Prostate gland (tissue), 2 donors: Measurements from ENCODE around the gene CIDEB. TPM values are rescaled to one million over a fixed set of nuclear protein-coding genes. Genes with fewer than 3 reads are reported as not detected.

Experiments used
- DNase-seq: peaks from one replicate; pipeline ENCODE4 v3.0.0-alpha.2; 2019; ENCODE audit warnings: low spot score
- H3K27ac ChIP-seq, 2 donors: fragments of 200-600 bp; sonication (generic); 2 replicates each; pipeline ENCODE4 v1.5.1; 2017 to 2019
- H3K27me3 ChIP-seq: fragments of 200-600 bp; sonication (generic); replicated peaks from 2 replicates; pipeline ENCODE4 v1.5.1; 2019; ENCODE audit not compliant: insufficient read depth
- H3K36me3 ChIP-seq, 2 donors: fragments of 200-600 bp; sonication (generic); 1 replicate in 1 of 2; 2 replicates in 1 of 2; pipeline versions ENCODE4 v1.5.1 to v1.8.1; 2017 to 2019
- H3K4me1 ChIP-seq: fragments of 200-600 bp; sonication (generic); replicated peaks from 2 replicates; pipeline ENCODE4 v1.5.1; 2019
- H3K4me3 ChIP-seq, 2 donors: fragments of 200-600 bp; sonication (generic); 2 replicates each; pipeline ENCODE4 v1.5.1; 2017 to 2019
- H3K9me3 ChIP-seq: fragments of 200-600 bp; sonication (generic); 2 replicates; pipeline ENCODE4 v1.5.1; 2017
- CTCF ChIP-seq, 4 experiments: fragments of 200-600 bp in 2 of 4; fragments of 450-650 bp in 2 of 4; sonication (generic) in 2 of 4; IDR thresholded peaks; 1 replicate in 3 of 4; 2 replicates in 1 of 4; pipeline ENCODE4 v1.5.1; 2016 to 2019; ENCODE audit warnings: antibody characterized with exemption in 4 of 4, mild to moderate bottlenecking in 2 of 4, moderate library complexity in 2 of 4
- POLR2A ChIP-seq: fragments of 450-650 bp; IDR thresholded peaks from one replicate; pipeline ENCODE4 v1.6.1; 2016; ENCODE audit warnings: antibody characterized with exemption, mild to moderate bottlenecking
- POLR2AphosphoS5 ChIP-seq: sonication (generic); formaldehyde crosslinking; IDR thresholded peaks from one replicate; pipeline ENCODE4 v1.6.1; 2017; ENCODE audit warnings: antibody characterized with exemption
- WGBS: methylation state at CpG from one replicate; pipeline ENCODE4 v1.1.5; 2018; 5-methylcytosine and 5-hydroxymethylcytosine counted together
- intact Hi-C: fragments of 100-400 bp; cut with DNase I; formaldehyde crosslinking; loops from one replicate; pipeline ENCODE4 v1.14.2; 2022
- total RNA-seq, 2 donors: library from RNA; depleted of rRNA; stranded (reverse); fragments of >200 nt; gene quantifications; one replicate each; pipeline ENCODE4 v1.1.0, GENCODE V29; 2016

CIDEB gene
- total RNA-seq, 2 donors from 2014 or later, result 9.1 to 17.8 TPM

GRCh38 chr14:24312736-24313507 is 5.1 kb upstream of the CIDEB start:
- Histone ChIP-seq H3K27ac (no peak overlapping the region), H3K36me3 (no peaks in the 10 kb centered on the region), H3K9me3 (no peaks in the 10 kb centered on the region), H3K4me1 (peaks cover 8% of the 10 kb centered on the region), H3K4me3 (no peak overlapping the region), H3K27me3 (no peaks in the 10 kb centered on the region)
- TF ChIP-seq POLR2A (no peak), POLR2AphosphoS5 (no peak), CTCF (IDR thresholded peaks at IDR 0.05) (no peak)
- 78% methylated on average over 9 of the region's 9 CpGs for WGBS
- no peak for DNase-seq
- intact Hi-C loops, result no loop called here

GRCh38 chr14:24311837-24312615 is 4.2 kb upstream of the CIDEB start:
- peak; percentile 50 for DNase-seq
- peaks cover 8% of the 10 kb centered on the region for H3K4me1 ChIP-seq
- H3K27me3 ChIP-seq, result no peaks in the 10 kb centered on the region
- TF ChIP-seq POLR2A, result no peak
- peak; percentile 37 for TF ChIP-seq POLR2AphosphoS5
- H3K9me3 ChIP-seq, result no peaks in the 10 kb centered on the region
- intact Hi-C loops, result no loop called here
- H3K27ac ChIP-seq, result peak overlapping the region; percentile 73 to 83
- no peaks in the 10 kb centered on the region for H3K36me3 ChIP-seq
- peak overlapping the region in 1 of 2 donors; percentile 34 for H3K4me3 ChIP-seq
- WGBS, result 96% methylated on average over 1 of the region's 1 CpG

GRCh38 chr14:24310646-24311604 is 3.1 kb upstream of the CIDEB start, which contains the start of gene LTB4R:
LTB4R (plus strand) TSS chr14:24311502; CDS start chr14:24315652, 4,150 bp downstream.
- H3K4me1 ChIP-seq, result peaks cover 8% of the 10 kb centered on the region
- H3K9me3 ChIP-seq, result no peaks in the 10 kb centered on the region
- WGBS, result 18% methylated on average over 72 of the region's 99 CpGs
- DNase-seq, result peak; percentile 70
- H3K4me3 ChIP-seq, result peak within 1 kb of the TSS; percentile 34 to 39
- TF ChIP-seq POLR2A, result peak; percentile 45
- TF ChIP-seq CTCF (IDR thresholded peaks at IDR 0.05), result peak; percentile 13 to 72 (median 58)
- TF ChIP-seq POLR2AphosphoS5, result no peak
- intact Hi-C loops, result no loop called here
- peak within 1 kb of the TSS; percentile 73 to 83 for H3K27ac ChIP-seq
- H3K27me3 ChIP-seq, result no peaks in the 10 kb centered on the region
- H3K36me3 ChIP-seq, result no peaks in the 10 kb centered on the region

- no peaks in the 10 kb centered on the region for H3K27me3 ChIP-seq
- H3K36me3 ChIP-seq, result peaks cover 0 to 4% of the 10 kb centered on the region in 2 donors
- peak overlapping the region; percentile 73 to 83 for H3K27ac ChIP-seq
- H3K4me3 ChIP-seq, result peak overlapping the region; percentile 34 to 39
- intact Hi-C loops, result no loop called here
- WGBS, result 14% methylated on average over 5 of the region's 5 CpGs
- H3K9me3 ChIP-seq, result no peaks in the 10 kb centered on the region
- no peak for DNase-seq
- H3K4me1 ChIP-seq, result peaks cover 8% of the 10 kb centered on the region
- TF ChIP-seq POLR2AphosphoS5 (no peak), CTCF (IDR thresholded peaks at IDR 0.05) (no peak), POLR2A (no peak)
These were observed 2.5 kb upstream of the CIDEB start for GRCh38 chr14:24310265-24310645.
